RPMI8226 (cell line): ENCODE results near the gene CSTF3.
"Not testable (repeated sequence)": the region's sequence is repeated elsewhere in the genome, so short reads cannot be mapped to it uniquely, and the experiment has no call there.

Experiments used
- DNase-seq: peaks from one replicate; pipeline ENCODE4 v3.0.0-alpha.2; 2015

The CSTF3 gene

GRCh38 chr11:33161120-33162005, at the start of gene CSTF3:
TSS of gene CSTF3 (minus strand) at chr11:33161480. CDS start at chr11:33161325, 155 bp downstream.
- DNase-seq, result peak; percentile 95

- DNase-seq, result no peak
Observed at GRCh38 chr11:33208150-33208549, 46.9 kb upstream of the CSTF3 start.

DNA sequence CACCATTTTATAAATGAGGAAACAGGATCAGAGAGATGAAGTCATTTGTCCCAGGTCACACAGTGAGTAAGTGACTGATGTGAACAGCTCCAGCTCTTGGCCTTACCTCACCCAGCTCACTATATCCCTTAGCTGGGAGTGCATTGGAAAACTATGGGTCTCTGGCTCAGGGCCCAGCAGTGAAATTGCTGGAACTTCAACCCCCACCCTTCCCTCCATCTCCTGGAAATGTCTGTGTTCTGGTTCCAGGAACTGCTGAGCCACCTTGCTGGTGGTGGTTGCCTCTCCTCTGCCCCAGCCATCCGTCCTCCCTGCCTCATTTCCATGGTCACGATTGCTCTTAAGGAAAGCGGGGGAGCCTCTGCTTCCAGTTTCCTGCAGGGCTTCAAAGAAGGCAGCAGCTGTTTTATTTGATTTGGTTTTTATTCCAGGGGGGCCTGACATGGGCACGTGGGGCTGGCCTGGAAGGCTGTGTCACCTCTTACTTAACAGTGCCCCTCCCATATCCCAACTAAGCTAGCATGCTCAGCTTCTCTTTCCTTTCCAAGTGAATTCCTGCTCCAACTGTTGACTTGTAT, 46.2 kb upstream of the CSTF3 start:
- no peak for DNase-seq

- no peak for DNase-seq
Observed at GRCh38 chr11:33197915-33198727, 36.8 kb upstream of the CSTF3 start.

DNA sequence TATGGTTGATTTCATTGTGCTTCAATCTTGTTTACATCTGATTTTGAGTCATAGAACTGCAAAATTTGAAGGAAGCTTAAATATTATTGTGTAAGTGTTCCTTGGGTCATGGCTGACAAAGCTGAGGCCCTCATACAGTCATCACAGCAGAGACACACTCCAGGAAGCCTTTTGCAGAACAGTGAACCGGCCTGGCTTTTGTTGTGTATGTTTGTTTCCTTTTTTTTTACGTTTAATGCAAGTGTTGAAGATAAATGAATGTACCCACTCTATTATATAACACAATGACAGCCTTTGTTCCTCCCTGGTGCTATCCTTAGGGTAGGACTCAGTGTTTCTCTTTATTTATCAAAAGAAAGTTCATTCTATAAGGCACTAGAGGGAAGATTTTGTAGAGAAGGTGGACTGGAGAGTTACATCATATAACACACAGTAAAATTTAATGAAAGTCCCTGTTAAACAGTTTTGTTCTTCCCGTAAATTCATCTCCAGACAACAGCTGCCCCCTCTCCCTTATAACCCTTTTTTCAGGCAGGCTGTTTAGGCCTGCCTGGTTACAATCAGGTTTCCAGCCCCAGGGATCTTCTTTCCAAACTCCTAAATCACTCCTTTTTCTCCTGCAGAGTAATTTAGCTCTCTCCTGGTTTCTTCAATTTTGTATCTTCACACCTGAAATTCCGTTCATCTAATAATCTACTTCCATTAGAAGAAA, 34.3 kb upstream of the CSTF3 start:
- no peak for DNase-seq

DNA sequence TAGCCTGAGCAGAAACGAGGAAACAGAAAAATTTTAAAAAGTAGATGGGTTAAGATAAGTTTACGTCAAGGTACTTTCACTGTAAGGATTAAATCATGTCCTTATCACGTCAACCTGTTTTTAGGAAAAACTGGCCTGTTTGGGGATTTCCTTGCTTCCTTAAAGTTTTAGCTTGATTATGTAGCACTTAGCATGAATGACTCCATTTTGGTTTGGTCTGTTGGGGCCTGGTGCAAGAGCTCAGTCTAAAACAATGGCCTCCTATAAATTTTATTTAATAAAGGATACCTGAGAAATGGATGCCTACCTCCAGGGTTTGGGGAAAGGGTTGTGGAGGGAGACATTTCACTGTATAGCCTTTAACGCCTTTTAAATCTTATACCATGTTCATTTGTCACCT, 33.2 kb upstream of the CSTF3 start:
- DNase-seq, result no peak

GRCh38 chr11:33191467-33191866, 30.2 kb upstream of the CSTF3 start:
- no peak for DNase-seq

DNA sequence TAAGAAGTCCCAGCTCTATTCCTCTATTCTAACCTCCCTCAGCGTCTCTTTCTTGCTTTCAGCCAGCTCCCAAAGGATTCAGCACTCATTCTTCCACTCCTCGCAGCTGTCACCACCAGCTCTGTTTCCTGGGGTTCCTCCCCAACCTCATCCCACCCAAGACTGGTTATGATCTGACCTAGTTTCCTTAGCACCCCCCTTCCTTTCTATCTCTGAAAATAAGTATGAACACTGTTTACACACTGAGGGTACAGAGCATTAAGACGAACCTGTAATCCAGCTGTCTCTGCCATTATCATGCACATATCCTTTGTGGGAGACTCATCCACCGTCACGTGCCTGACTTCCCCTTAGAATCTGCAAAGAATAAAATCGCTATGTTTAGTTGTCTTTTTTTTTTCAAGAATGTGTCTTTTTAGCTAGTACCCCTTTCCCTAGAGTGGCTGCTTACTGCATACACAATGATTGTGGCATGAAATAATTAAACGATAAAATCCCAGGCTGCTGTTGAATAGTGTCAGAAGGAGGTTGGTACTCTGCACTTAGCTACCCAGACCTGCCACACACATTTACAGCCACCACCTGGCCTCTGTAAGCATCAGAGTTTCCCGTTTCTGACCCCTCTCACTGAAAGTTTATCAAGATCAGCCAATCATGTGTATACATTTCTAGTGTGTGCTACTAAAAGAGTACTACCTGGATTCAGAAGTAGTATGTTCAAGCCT, 26.9 kb upstream of the CSTF3 start:
- no peak for DNase-seq

- DNase-seq, result no peak
Observed at GRCh38 chr11:33185756-33186155, 24.5 kb upstream of the CSTF3 start.

DNA sequence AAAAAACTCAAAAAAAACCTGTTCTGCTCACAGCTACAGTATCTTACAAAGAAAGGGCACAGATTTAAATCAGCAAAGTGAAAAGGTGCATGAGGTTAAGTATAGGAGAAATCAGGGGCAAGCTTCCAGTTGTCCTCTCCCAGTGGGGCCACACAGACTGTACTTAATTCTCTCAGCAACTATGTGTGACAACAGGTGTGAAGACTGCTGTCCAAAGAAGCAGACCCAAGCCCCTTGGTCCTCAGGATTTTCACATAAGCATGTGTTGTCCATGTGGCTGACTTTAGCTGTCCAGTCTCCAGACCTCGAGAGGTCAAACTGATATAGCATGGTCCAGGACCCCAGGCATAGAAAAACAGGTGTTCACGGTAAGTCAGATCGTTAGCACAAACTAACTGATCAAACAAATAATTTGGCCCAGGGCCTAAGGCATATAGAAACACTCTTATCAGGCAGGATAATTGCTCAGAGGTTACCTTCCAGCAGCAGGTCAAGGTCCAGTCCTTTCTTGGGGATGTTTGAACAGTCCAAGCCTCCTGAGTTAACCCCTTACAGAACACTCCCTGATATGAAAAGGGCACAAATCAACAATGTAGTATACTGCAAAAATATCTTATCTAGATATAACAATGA, 21.1 kb upstream of the CSTF3 start:
- DNase-seq, result no peak

DNA sequence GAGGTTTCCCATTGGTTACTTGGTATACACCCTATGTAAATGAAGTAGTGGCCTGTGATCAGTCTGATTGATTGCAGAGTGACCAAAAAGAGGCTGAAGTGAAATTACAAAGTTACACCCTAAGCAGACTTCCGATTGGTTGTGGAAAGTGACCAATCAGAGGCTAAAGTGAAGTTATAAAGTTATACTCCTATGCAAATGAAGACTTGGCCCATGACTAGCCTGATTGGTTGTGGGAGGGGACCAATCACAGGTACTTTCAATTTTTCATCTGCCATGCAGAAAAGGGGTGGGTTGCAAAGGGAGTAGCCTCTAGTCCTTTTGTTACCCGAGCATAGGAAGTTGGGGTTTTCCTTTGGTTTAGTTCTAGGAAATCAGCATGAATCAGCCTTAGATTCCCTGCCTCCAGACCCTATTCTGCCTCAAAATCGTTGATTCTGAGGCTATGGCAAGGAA, 18.1 kb upstream of the CSTF3 start:
- DNase-seq, result no peak

DNA sequence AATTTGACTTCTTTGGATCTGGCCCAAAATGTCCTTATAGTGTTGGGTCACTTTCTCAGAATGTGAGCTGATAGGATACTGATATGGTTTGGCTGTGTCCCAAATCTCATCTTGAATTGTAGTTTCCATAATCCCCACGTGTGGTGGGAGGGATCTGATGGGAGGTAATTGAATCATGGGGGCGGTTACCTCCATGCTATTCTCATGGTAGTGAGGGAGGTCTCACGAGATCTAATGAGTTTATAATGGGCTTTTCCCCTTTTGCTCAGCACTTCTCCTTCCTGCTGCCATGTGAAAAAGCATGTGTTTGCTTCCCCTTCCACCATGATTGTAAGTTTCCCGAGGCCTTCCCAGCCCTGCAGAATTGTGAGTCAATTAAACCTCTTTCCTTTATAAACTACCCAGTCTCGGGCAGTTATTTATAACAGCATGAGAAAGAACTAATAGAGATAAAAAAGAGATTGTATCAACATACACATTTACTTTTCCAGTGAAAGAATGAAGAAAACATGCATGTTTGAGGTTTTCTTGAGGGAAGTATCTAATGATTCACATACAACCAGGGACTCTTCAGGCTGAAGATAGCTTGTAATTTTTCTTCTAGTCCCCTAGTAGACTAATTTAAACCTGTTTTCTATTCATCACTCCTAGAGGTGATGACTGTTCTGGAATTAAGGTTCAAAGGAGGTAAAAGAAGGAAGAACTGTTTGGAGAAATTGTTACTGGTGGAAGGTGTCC, 17.3 kb upstream of the CSTF3 start:
- DNase-seq, result no peak

DNA sequence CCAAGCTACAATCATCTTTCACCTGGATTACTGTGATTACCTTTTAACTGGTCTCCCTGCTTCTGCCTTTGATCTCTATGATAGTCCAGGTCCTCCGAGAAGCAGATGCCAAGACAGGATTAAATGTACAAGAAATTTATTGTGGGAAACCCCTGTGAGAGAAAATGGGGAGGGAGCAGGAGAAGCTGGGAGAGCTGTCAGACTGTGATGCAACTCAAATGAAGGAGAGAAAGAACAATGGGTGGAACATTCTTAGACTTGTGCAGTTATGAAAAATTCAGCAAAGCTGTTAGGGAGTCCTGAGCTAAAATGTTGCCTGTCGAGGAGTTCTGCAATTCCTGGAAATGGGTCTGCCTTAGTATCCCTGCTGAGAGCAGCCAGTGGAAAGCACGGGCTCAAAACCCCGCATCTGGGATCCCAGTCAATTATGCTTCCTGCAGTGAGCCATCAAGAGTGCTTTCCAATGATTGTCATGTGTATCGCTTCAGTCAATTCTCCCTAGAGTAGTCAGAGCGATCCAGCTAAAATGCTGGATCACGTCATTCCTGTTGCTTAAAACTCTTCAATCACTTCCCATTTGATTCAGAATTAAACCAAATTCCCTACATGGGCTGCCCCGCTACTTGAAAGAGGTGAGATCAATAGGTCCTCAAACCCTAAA, 16.5 kb upstream of the CSTF3 start:
- DNase-seq, result no peak

DNA sequence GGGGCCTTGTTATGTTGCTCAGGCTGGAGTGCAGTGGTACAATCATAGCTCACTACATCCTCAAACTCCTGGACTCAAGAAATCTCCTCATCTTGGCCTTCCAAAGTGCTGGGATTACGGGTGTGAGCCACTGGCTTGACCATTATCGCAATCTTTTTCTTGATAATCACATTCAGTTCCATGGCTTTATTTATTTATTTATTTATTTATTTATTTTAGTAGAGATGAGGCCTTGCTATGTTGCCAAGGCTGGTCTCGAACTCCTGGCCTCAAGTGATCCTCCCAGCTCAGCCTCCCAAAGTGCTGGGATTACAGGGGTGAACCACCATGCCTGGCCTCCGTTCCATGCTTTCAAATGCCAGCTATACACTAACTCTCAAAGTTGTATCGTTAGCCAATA, 15.5 kb upstream of the CSTF3 start:
- DNase-seq, result not testable (repeated sequence)

DNA sequence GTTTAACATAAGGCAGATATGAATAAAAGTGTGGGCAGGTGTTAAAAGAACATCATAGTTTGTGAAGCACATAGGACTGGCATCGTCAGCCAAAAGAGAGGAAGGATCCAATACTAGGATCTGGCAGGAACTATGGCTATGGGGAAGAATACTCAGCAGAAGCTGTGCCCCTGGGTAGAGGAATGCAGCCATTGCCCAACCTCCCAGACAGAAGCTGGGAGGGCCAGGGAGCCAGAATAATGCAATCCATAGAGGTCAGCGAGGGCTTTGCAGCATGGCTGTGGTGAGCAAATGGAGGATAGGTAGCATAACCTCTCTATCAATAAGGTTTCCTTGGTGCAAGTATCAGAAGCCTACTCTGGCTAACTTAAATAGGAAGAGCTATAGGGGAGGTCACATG, 11.7 kb upstream of the CSTF3 start:
- no peak for DNase-seq

DNA sequence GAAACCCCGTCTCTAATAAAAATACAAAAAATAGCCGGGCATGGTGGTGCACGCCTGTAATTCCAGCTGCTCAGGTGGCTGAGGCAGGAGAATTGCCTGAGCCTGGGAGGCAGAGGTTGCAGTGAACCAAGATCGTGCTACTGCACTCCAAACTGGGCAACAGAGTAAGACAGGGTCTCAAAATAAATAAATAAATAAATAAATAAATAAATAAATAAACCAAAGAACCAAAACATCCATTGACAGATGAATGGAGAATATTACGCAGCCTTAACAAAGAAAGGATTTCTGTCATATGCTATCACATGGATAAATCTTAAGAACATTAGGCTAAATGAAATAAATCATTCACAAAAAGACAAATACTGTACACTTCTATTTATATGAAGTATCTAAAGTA, 11.1 kb upstream of the CSTF3 start:
- DNase-seq, result no peak

DNA sequence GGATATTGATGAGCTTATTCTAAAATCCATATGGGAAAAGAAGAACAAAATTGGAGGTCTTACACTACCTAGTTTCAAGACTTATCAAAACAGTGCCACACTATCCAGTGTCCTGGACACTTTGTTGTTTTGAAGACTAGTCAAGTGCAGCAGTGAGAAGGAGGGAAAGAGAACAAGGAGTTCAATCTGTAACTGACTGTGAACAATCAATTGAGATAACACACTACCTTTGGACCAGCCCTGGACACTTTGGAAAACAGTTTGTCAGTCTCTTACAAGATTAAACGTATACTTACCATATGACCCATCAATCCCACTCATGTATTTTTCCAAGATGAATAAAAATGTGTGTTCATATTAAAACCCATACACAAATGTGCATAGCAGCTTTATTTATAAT, 10.0 kb upstream of the CSTF3 start:
- DNase-seq, result no peak

GRCh38 chr11:33168709-33169200, 7.5 kb upstream of the CSTF3 start:
- no peak for DNase-seq

GRCh38 chr11:33162831-33163230, 1.6 kb upstream of the CSTF3 start:
- DNase-seq, result no peak

- no peak for DNase-seq
Observed at GRCh38 chr11:33160587-33160986, 693 bp downstream of the CSTF3 start.
